ENCODE results near the gene CBLC.

The CBLC gene

GRCh38 chr19:44803442-44804428 is 26.0 kb downstream of the CBLC start:
- no peak for DNase-seq

- no peak for DNase-seq
Observed at GRCh38 chr19:44806291-44806690, 28.6 kb downstream of the CBLC start.

- DNase-seq = no peak
Observed at GRCh38 chr19:44807162-44807561, 29.5 kb downstream of the CBLC start.

GRCh38 chr19:44807652-44808462 is 30.2 kb downstream of the CBLC start:
- DNase-seq = no peak

GRCh38 chr19:44808463-44809371 is 31.0 kb downstream of the CBLC start, which contains the start of gene BCAM:
Gene BCAM, plus strand, starts transcription at chr19:44809103. Its CDS starts 22 bp downstream, at chr19:44809125.
- DNase-seq = peak; percentile 86

GRCh38 chr19:44809577-44810233 is 32.0 kb downstream of the CBLC start:
- DNase-seq = no peak

- DNase-seq = no peak
Observed at GRCh38 chr19:44810234-44811121, 32.8 kb downstream of the CBLC start.

GRCh38 chr19:44811122-44811419 is 33.4 kb downstream of the CBLC start:
- no peak for DNase-seq

- DNase-seq = no peak
Observed at GRCh38 chr19:44812142-44812718, 34.5 kb downstream of the CBLC start.

- no peak for DNase-seq
Observed at GRCh38 chr19:44813070-44813840, 35.6 kb downstream of the CBLC start.

- DNase-seq = no peak
Observed at GRCh38 chr19:44813841-44814470, 36.3 kb downstream of the CBLC start.

- DNase-seq = no peak
Observed at GRCh38 chr19:44814517-44814916, 36.8 kb downstream of the CBLC start.

- no peak for DNase-seq
Observed at GRCh38 chr19:44816301-44816700, 38.6 kb downstream of the CBLC start.

- no peak for DNase-seq
Observed at GRCh38 chr19:44817725-44818465, 40.2 kb downstream of the CBLC start.

GRCh38 chr19:44818466-44819031 is 40.9 kb downstream of the CBLC start:
- DNase-seq = no peak

- no peak for DNase-seq
Observed at GRCh38 chr19:44819246-44819832, 41.6 kb downstream of the CBLC start.

- no peak for DNase-seq
Observed at GRCh38 chr19:44820648-44821609, 43.2 kb downstream of the CBLC start.

Data from 8988T (cell line).